ENCODE data around the gene SMC6. TPM values are rescaled to one million over a fixed set of nuclear protein-coding genes. Genes with fewer than 3 reads are reported as not detected.

Gene SMC6
- total RNA-seq, 1 donor from 2014 or later: 26.8 TPM

DNA sequence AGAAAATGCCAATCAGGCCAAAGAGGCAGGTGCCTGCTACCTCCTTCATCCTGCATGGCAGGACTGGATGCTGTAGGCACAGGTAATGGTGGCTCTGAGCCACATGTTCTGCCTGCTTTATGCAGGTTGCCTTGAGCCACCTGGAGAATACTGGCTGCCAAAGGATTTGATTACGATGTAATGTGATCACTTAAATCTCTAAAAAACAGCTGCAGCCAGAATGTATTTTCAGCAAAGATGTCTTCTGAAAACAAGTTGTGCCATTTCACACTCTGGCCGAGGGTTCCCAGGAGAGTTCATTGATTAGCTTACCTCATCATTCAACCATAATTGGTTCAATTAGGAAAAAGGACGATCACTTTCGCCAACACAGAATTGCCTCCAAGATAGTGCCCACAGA is 44.7 kb upstream of the SMC6 start:
- H3K36me3 Mint-ChIP-seq (ENCODE audit: insufficient read depth): no peaks in the 10 kb centered on the region
- H3K4me3 Mint-ChIP-seq (ENCODE audit: low read depth): no peak overlapping the region
- no peak for DNase-seq (ENCODE audit: low spot score, unreplicated experiment)
- no peak overlapping the region for H3K27ac Mint-ChIP-seq
- no peaks in the 10 kb centered on the region for H3K4me1 Mint-ChIP-seq (ENCODE audit: low read depth)
- TF ChIP-seq, protein P1, sequence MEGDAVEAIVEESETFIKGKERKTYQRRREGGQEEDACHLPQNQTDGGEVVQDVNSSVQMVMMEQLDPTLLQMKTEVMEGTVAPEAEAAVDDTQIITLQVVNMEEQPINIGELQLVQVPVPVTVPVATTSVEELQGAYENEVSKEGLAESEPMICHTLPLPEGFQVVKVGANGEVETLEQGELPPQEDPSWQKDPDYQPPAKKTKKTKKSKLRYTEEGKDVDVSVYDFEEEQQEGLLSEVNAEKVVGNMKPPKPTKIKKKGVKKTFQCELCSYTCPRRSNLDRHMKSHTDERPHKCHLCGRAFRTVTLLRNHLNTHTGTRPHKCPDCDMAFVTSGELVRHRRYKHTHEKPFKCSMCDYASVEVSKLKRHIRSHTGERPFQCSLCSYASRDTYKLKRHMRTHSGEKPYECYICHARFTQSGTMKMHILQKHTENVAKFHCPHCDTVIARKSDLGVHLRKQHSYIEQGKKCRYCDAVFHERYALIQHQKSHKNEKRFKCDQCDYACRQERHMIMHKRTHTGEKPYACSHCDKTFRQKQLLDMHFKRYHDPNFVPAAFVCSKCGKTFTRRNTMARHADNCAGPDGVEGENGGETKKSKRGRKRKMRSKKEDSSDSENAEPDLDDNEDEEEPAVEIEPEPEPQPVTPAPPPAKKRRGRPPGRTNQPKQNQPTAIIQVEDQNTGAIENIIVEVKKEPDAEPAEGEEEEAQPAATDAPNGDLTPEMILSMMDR (IDR thresholded peaks at IDR 0.05; ENCODE audit: unreplicated experiment): no peak
- peaks cover 5% of the 10 kb centered on the region for H3K27me3 Mint-ChIP-seq
- H3K9me3 Mint-ChIP-seq (ENCODE audit: low read depth): no peaks in the 10 kb centered on the region

DNA sequence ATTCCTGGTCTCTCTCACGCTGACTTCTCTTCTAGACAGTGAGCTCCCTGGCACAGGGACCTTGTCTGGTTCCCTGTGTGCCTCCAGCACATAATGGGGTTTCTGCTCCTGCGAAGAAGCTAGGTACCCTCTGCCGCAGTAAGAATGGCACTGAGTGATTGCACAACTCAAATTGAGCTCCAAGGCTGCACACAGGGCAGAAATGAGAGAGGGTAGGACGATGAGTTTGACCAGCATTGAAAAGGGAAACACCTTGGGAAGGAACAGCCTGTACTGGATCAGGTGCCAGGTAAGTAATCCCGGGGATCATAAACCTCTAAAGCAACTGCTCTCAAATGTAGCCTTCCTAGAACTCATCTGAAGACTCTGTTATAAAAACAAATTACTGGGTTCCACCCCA is 41.7 kb upstream of the SMC6 start:
- H3K9me3 Mint-ChIP-seq (ENCODE audit: low read depth): no peaks in the 10 kb centered on the region
- peaks cover 22% of the 10 kb centered on the region for H3K27me3 Mint-ChIP-seq
- TF ChIP-seq, protein P1 (IDR thresholded peaks at IDR 0.05; ENCODE audit: unreplicated experiment): no peak
- no peak overlapping the region for H3K4me3 Mint-ChIP-seq (ENCODE audit: low read depth)
- DNase-seq (ENCODE audit: low spot score, unreplicated experiment): no peak
- H3K27ac Mint-ChIP-seq: no peak overlapping the region
- H3K4me1 Mint-ChIP-seq (ENCODE audit: low read depth): no peaks in the 10 kb centered on the region
- H3K36me3 Mint-ChIP-seq (ENCODE audit: insufficient read depth): no peaks in the 10 kb centered on the region

DNA sequence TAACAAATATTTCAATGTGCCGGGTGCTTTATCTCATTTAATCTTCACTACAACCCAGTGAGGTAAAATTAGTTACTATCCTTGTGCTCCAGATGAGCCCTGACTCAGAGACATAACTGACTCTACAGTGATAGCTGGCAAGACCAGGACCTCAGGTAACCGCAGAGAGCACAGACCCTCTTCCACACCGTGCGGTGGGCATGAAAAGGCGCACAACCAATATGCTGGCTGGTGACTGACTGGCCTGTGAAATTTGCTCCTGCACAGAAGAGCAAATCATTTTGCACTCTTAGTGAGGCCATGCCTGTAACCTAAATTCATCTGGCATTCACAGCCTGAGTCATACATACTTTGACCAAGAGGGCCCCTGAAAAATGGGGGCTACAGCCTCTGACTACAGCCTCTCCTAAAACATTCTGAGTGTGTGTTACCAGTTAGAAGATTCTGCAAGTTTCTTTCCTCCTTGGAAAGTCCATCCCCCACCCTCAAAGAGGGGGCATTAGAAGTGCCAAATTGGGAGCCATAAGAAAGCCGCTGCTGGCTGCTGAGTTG is 40.3 kb upstream of the SMC6 start:
- H3K27me3 Mint-ChIP-seq: peaks cover 22% of the 10 kb centered on the region
- no peak for DNase-seq (ENCODE audit: low spot score, unreplicated experiment)
- H3K9me3 Mint-ChIP-seq (ENCODE audit: low read depth): no peaks in the 10 kb centered on the region
- no peak overlapping the region for H3K27ac Mint-ChIP-seq
- H3K4me1 Mint-ChIP-seq (ENCODE audit: low read depth): no peaks in the 10 kb centered on the region
- TF ChIP-seq, protein P1 (IDR thresholded peaks at IDR 0.05; ENCODE audit: unreplicated experiment): no peak
- H3K36me3 Mint-ChIP-seq (ENCODE audit: insufficient read depth): no peaks in the 10 kb centered on the region
- no peak overlapping the region for H3K4me3 Mint-ChIP-seq (ENCODE audit: low read depth)

DNA sequence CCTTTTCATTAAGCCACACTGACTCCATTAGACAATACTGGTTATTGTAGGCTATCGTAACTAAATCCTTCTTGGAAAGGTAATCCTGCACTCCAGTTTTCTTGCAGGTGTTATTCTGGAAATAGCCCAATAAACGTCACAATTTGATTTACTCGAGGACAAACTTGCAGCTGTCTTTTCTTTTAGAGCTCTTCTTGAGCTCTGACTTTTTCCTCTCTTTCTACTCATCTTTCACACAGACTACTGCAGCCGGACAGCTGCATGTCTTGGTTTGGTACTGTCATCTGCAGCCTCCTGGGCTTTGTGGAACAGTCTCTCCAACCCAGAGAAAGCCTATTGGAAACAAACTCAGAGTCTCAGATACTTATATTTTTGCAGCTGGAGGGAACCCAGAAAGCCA is 39.7 kb upstream of the SMC6 start:
- Mint-ChIP-seq H3K36me3 (ENCODE audit: insufficient read depth) (no peaks in the 10 kb centered on the region), H3K27me3 (peaks cover 22% of the 10 kb centered on the region), H3K27ac (no peak overlapping the region), H3K4me3 (ENCODE audit: low read depth) (no peak overlapping the region), H3K9me3 (ENCODE audit: low read depth) (no peaks in the 10 kb centered on the region), H3K4me1 (ENCODE audit: low read depth) (no peaks in the 10 kb centered on the region)
- DNase-seq (ENCODE audit: low spot score, unreplicated experiment): no peak
- TF ChIP-seq, protein P1 (IDR thresholded peaks at IDR 0.05; ENCODE audit: unreplicated experiment): no peak

DNA sequence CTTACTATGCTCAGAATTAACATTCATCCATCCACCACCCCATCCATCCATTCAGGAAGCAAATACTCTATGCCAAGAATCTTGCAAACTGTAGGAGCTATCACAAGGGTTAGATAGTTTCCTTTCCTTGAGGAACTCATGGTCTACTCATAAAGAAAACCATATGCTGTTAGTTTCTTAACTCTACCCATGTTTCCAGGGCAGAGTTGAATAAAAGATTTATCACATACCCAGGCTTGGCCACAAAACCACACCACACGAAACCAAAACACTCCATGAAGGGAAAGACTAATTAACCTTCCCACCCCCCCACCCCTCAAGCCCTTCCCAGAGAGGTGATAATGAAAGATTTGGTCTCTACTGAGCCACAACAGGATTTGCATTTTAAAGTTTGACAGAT is 38.9 kb upstream of the SMC6 start:
- H3K4me3 Mint-ChIP-seq (ENCODE audit: low read depth): no peak overlapping the region
- no peak overlapping the region for H3K27ac Mint-ChIP-seq
- peaks cover 22% of the 10 kb centered on the region for H3K27me3 Mint-ChIP-seq
- H3K9me3 Mint-ChIP-seq (ENCODE audit: low read depth): no peaks in the 10 kb centered on the region
- TF ChIP-seq, protein P1 (IDR thresholded peaks at IDR 0.05; ENCODE audit: unreplicated experiment): no peak
- no peaks in the 10 kb centered on the region for H3K36me3 Mint-ChIP-seq (ENCODE audit: insufficient read depth)
- DNase-seq (ENCODE audit: low spot score, unreplicated experiment): no peak
- H3K4me1 Mint-ChIP-seq (ENCODE audit: low read depth): no peaks in the 10 kb centered on the region

Measured in progenitor cell of endocrine pancreas (in vitro differentiated cells).